ENCODE data around the gene ERICH4. TPM values are rescaled to one million over a fixed set of nuclear protein-coding genes. Genes with fewer than 3 reads are reported as not detected.
A peak's percentile ranks its signal among the peaks of the same experiment; 100 is the strongest.

Gene ERICH4
- total and polyA plus RNA-seq, 7 donors: not detected

GRCh38 chr19:41409288-41409687, 33.7 kb upstream of the ERICH4 start:
- WGBS, 2 donors: 36 to 70% methylated on average over 4 of the region's 4 CpGs
- Histone ChIP-seq H3K4me1 (peaks cover 0 to 24% (median 19%) of the 10 kb centered on the region in 4 donors), H3K27me3 (no peaks in the 10 kb centered on the region), H3K27ac (peak overlapping the region in 3 of 4 donors; percentile 4 to 47 (median 23)), H3K36me3 (peaks cover 13 to 38% (median 22%) of the 10 kb centered on the region in 4 donors), H3K4me3 (no peak overlapping the region), H3K9me3 (no peaks in the 10 kb centered on the region)
- intact Hi-C loops (cut with DNase I): no loop called here
- TF ChIP-seq POLR2AphosphoS5 (IDR thresholded peaks at IDR 0.05) (no peak), POLR2A (IDR thresholded peaks at IDR 0.05) (no peak), EP300 (IDR thresholded peaks at IDR 0.05) (no peak), CTCF (IDR thresholded peaks at IDR 0.05) (no peak)
- DNase-seq: no peak

- H3K4me1 ChIP-seq: peaks cover 0 to 24% (median 19%) of the 10 kb centered on the region in 4 donors
- 93 to 95% methylated on average over 23 of the region's 23 CpGs for WGBS, 2 donors
- TF ChIP-seq POLR2A (IDR thresholded peaks at IDR 0.05): no peak
- no peak for TF ChIP-seq CTCF (IDR thresholded peaks at IDR 0.05)
- TF ChIP-seq POLR2AphosphoS5 (IDR thresholded peaks at IDR 0.05): no peak
- no peak for TF ChIP-seq EP300 (IDR thresholded peaks at IDR 0.05)
- no peak overlapping the region for H3K4me3 ChIP-seq
- peaks cover 23 to 51% (median 33%) of the 10 kb centered on the region in 4 donors for H3K36me3 ChIP-seq
- intact Hi-C loops (cut with DNase I): no loop called here
- DNase-seq: no peak
- H3K27me3 ChIP-seq: no peaks in the 10 kb centered on the region
- peak overlapping the region in 2 of 4 donors; percentile 4 to 18 for H3K27ac ChIP-seq
- H3K9me3 ChIP-seq: no peaks in the 10 kb centered on the region
Measured at GRCh38 chr19:41410336-41411054, 32.5 kb upstream of the ERICH4 start.

- intact Hi-C loops (cut with DNase I): no loop called here
- DNase-seq: no peak
- no peak for TF ChIP-seq POLR2A (IDR thresholded peaks at IDR 0.05)
- Histone ChIP-seq H3K4me3 (no peak overlapping the region), H3K27ac (peak overlapping the region in 1 of 4 donors; percentile 30), H3K27me3 (no peaks in the 10 kb centered on the region), H3K9me3 (no peaks in the 10 kb centered on the region), H3K36me3 (peaks cover 23 to 57% (median 33%) of the 10 kb centered on the region in 4 donors), H3K4me1 (peaks cover 0 to 24% (median 19%) of the 10 kb centered on the region in 4 donors)
- WGBS, 2 donors: 77 to 79% methylated on average over 9 of the region's 9 CpGs
Measured at GRCh38 chr19:41411100-41411967, 31.6 kb upstream of the ERICH4 start.

- TF ChIP-seq POLR2AphosphoS5 (IDR thresholded peaks at IDR 0.05) (peak in 1 of 4 donors; percentile 16), CTCF (IDR thresholded peaks at IDR 0.05) (no peak), EP300 (IDR thresholded peaks at IDR 0.05) (no peak)
- Histone ChIP-seq H3K27me3 (no peaks in the 10 kb centered on the region), H3K27ac (no peak overlapping the region), H3K9me3 (no peaks in the 10 kb centered on the region), H3K36me3 (peaks cover 23 to 63% (median 38%) of the 10 kb centered on the region in 4 donors), H3K4me1 (peaks cover 0 to 24% (median 19%) of the 10 kb centered on the region in 4 donors), H3K4me3 (no peak overlapping the region)
- DNase-seq: no peak
- 74 to 84% methylated on average over 11 of the region's 11 CpGs for WGBS, 2 donors
- intact Hi-C loops (cut with DNase I): no loop called here
Measured at GRCh38 chr19:41411968-41412265, 31.0 kb upstream of the ERICH4 start.

- no peaks in the 10 kb centered on the region for H3K9me3 ChIP-seq
- H3K4me1 ChIP-seq: peaks cover 0 to 24% (median 19%) of the 10 kb centered on the region in 4 donors
- intact Hi-C loops (cut with DNase I): no loop called here
- no peak overlapping the region for H3K4me3 ChIP-seq
- H3K36me3 ChIP-seq: peaks cover 23 to 72% (median 40%) of the 10 kb centered on the region in 4 donors
- H3K27ac ChIP-seq: no peak overlapping the region
- no peak for DNase-seq
- H3K27me3 ChIP-seq: no peaks in the 10 kb centered on the region
- TF ChIP-seq POLR2A (IDR thresholded peaks at IDR 0.05): no peak
- no peak for TF ChIP-seq CTCF (IDR thresholded peaks at IDR 0.05)
- TF ChIP-seq POLR2AphosphoS5 (IDR thresholded peaks at IDR 0.05): no peak
- TF ChIP-seq EP300 (IDR thresholded peaks at IDR 0.05): no peak
- WGBS, 2 donors: 96 to 99% methylated on average over 5 of the region's 5 CpGs
Measured at GRCh38 chr19:41412953-41413352, 30.0 kb upstream of the ERICH4 start.
